Activated CD4-positive, alpha-beta T cell treated with anti-CD3 and anti-CD28 coated beads, Interleukin-2, amount 10 ng/mL, durations not matched to agents 24 days and 14 days (primary cell): ENCODE results near the gene CCDC93. TPM values are rescaled to one million over a fixed set of nuclear protein-coding genes. Genes with fewer than 3 reads are reported as not detected.

Source experiments
- DNase-seq: peaks from one replicate; pipeline ENCODE4 v3.0.0; 2022
- H3K27ac Mint-ChIP-seq: one replicate; pipeline ENCODE4 v1.8.0; 2022; ENCODE audit warnings: mild to moderate bottlenecking, mixed read lengths
- H3K27me3 Mint-ChIP-seq: one replicate; pipeline ENCODE4 v1.8.0; 2022; ENCODE audit warnings: mixed read lengths
- H3K36me3 Mint-ChIP-seq: one replicate; pipeline ENCODE4 v1.8.0; 2022; ENCODE audit warnings: low read depth, mild to moderate bottlenecking, mixed read lengths
- H3K4me1 Mint-ChIP-seq: one replicate; pipeline ENCODE4 v1.8.0; 2021; ENCODE audit warnings: mixed read lengths
- H3K4me3 Mint-ChIP-seq: one replicate; pipeline ENCODE4 v1.8.0; 2022; ENCODE audit warnings: mild to moderate bottlenecking, moderate library complexity, mixed read lengths
- H3K9me3 Mint-ChIP-seq: one replicate; pipeline ENCODE4 v1.8.0; 2021; ENCODE audit warnings: mixed read lengths
- intact Hi-C: fragments of 100-400 bp; cut with micrococcal nuclease; formaldehyde crosslinking; loops from one replicate; pipeline ENCODE4 v1.15.1; 2023
- total RNA-seq: library from RNA; stranded (reverse); gene quantifications from 2 replicates; pipeline ENCODE4 v1.2.3, GENCODE V29; 2022

Gene CCDC93
- total RNA-seq, 1 donor from 2014 or later: 34.4 TPM

DNA sequence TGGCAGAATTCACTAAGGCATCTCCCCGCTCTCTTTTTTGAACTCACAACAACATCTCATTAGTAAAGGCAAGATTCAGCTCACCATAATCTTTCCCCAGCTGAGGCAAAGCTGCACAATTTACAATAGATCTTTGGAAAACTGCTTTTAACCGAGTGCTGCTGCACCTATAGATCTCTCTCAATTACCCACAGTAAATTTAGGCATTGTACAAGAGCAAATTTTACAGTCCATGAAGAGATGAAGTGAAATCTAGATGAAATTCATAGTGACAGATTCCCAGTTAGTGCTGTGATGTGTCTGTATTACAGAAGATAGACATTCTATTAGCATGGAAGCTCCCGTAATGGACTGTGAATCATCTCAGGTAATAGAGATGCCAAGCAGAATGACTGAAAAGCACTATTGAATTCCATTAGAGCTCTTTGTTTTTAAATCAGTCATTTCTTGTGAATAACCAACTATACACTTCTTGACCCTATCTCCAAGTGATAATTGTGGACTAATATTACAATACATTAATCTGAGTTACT is 38.0 kb upstream of the CCDC93 start:
- Mint-ChIP-seq H3K4me1 (peaks cover 2% of the 10 kb centered on the region), H3K9me3 (no peaks in the 10 kb centered on the region), H3K4me3 (no peak overlapping the region), H3K27ac (no peak overlapping the region), H3K36me3 (no peaks in the 10 kb centered on the region), H3K27me3 (peaks cover 51% of the 10 kb centered on the region)
- no peak for DNase-seq
- intact Hi-C loops: no loop called here

DNA sequence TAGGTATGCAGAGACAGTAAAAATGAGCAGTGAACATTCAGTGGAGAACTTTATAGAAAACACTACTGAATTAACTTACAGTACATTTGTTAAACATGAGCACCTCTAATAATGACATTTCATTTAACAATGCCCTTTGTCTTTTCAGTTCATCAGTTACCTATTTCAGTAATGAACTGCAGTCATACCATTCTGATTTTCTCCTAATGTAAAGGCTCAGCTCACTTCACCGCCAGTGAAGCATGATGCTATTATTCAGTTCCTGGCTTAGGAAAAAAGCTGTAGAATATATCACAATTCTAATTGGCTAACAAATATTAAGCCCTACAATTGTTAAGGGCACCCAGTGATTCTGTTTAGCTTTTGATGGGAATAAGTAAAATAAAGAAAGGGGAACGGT is 37.1 kb upstream of the CCDC93 start:
- H3K9me3 Mint-ChIP-seq: no peaks in the 10 kb centered on the region
- no peak overlapping the region for H3K27ac Mint-ChIP-seq
- H3K4me3 Mint-ChIP-seq: no peak overlapping the region
- intact Hi-C loops: no loop called here
- H3K4me1 Mint-ChIP-seq: peaks cover 2% of the 10 kb centered on the region
- no peak for DNase-seq
- no peaks in the 10 kb centered on the region for H3K36me3 Mint-ChIP-seq
- peaks cover 50% of the 10 kb centered on the region for H3K27me3 Mint-ChIP-seq

DNA sequence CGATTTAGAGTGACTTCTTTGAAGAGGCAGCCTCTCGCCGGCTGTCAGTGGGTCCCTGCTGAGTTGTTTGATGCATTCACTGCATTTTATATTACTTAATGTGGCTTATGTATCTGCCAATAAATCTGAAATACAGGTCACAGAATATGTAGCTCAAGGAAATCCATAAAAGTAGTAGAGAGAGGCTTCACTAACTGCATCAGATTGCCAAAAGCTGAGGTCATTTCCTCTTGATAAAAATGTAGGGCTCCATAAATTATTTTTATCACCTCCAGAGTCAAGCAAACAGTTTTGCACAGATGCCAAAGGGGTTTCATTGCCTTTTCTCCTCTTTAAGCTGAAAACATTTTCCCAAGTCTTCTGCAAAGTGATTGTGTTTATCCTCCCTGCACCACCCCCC is 36.5 kb upstream of the CCDC93 start:
- Mint-ChIP-seq H3K9me3 (no peaks in the 10 kb centered on the region), H3K27ac (no peak overlapping the region)

DNA sequence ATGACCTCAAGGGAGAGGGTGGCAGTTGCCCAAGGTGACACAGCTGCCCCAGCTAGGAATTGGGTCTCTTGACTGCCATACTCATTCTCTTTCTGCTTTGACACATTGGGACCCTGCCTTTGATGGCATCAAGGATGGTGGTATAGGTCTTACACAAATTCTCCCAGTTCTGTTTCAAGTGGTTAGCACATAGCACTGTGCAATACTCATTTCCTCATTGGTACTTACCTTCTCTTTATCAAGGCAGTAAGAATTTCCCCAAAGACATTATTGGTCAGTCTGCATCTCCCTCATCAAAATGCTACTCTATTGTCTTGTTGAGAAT is 35.9 kb upstream of the CCDC93 start:
- Mint-ChIP-seq H3K36me3 (no peaks in the 10 kb centered on the region), H3K27me3 (peaks cover 47% of the 10 kb centered on the region), H3K4me3 (no peak overlapping the region), H3K4me1 (peaks cover 2% of the 10 kb centered on the region), H3K9me3 (no peaks in the 10 kb centered on the region), H3K27ac (no peak overlapping the region)
- intact Hi-C loops: no loop called here
- DNase-seq: no peak

More for the DNA sequence above, 36.5 kb upstream of the CCDC93 start:
- Mint-ChIP-seq H3K4me3 (no peak overlapping the region), H3K4me1 (peaks cover 2% of the 10 kb centered on the region), H3K36me3 (no peaks in the 10 kb centered on the region), H3K27me3 (peaks cover 48% of the 10 kb centered on the region)
- no peak for DNase-seq
- intact Hi-C loops: no loop called here

DNA sequence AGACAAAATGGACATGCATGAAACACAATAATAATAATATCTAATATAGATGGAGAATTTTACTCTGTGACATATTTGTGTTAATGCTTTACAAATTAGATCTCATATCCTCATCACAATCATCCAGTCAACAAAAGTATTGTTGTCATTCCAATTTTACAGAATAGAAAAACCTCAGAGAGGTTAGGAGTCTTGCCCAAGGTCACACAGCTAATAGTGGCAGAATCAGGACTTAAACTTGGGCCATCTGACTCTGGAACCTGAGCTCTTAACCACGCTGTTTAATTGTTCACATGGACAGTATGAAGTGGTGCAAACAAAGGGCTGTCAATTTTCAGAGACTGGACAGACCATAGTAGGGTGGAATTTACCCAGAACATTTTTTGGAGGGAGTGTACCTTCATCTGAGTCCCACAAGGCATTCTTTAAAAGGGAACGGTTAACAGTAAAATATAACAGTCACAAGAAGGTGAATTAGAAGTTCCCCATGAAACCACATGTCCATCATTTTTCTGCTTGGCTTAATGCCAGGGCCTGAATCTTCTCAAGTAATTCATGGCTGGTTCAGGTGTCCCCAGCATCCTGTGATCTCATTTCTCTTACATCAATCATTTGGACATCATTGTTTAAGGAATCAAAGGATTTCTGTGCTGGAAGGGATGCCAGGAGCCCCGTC is 35.4 kb upstream of the CCDC93 start:
- no peaks in the 10 kb centered on the region for H3K9me3 Mint-ChIP-seq
- H3K36me3 Mint-ChIP-seq: no peaks in the 10 kb centered on the region
- no peak overlapping the region for H3K4me3 Mint-ChIP-seq
- no peak overlapping the region for H3K27ac Mint-ChIP-seq
- peaks cover 2% of the 10 kb centered on the region for H3K4me1 Mint-ChIP-seq
- no peak for DNase-seq
- H3K27me3 Mint-ChIP-seq: peaks cover 45% of the 10 kb centered on the region
- intact Hi-C loops: no loop called here

DNA sequence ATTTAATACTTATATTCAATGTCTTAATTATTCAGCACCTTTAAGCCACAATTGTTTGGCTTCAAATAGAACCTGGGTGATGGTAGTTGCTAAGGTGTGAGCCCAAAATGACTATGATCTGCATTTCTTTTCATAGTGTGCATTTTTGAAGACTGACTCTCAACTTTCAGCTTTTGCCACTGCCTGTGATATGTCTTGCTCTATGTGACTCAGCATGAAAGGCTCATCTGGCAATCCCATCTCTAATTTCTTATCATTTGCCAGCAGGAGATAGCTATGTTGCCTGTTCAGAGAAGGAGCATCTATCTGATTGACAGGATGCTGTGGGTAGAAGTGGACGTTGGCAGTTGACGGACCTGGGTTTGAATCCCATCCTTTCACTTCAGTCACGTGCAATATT is 34.5 kb upstream of the CCDC93 start:
- Mint-ChIP-seq H3K4me3 (no peak overlapping the region), H3K36me3 (no peaks in the 10 kb centered on the region), H3K27ac (no peak overlapping the region), H3K4me1 (peaks cover 2% of the 10 kb centered on the region), H3K27me3 (peaks cover 45% of the 10 kb centered on the region), H3K9me3 (no peaks in the 10 kb centered on the region)
- DNase-seq: no peak
- intact Hi-C loops: no loop called here

DNA sequence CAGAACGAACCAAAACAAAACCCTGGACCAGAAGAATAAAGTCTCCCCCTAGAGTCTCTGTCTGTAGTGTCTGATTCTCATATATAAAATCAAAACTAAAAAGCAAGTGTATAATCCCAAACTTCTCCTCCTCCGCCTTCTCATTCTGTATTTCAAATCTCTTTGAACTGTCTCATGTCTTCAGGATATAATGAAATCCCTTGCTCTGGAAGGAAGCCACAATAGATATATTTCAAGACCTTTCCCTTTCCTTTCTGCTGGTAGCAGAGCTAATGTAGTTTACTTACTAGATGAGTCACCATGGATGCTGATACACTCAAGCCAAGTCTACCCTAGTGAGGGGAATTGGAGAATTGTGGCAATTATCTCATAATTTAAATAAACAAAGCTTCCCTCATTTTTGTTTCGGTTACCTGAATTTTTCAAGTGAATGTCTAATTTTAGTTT is 33.5 kb upstream of the CCDC93 start:
- H3K4me3 Mint-ChIP-seq: no peak overlapping the region
- H3K36me3 Mint-ChIP-seq: no peaks in the 10 kb centered on the region
- H3K4me1 Mint-ChIP-seq: peaks cover 2% of the 10 kb centered on the region
- no peak for DNase-seq
- H3K27me3 Mint-ChIP-seq: peaks cover 44% of the 10 kb centered on the region
- intact Hi-C loops: loop anchor here (2.0 kb wide), 2 partner anchors 155 to 807 kb away; no protein-coding TSS in a partner anchor
- H3K27ac Mint-ChIP-seq: no peak overlapping the region
- no peaks in the 10 kb centered on the region for H3K9me3 Mint-ChIP-seq

DNA sequence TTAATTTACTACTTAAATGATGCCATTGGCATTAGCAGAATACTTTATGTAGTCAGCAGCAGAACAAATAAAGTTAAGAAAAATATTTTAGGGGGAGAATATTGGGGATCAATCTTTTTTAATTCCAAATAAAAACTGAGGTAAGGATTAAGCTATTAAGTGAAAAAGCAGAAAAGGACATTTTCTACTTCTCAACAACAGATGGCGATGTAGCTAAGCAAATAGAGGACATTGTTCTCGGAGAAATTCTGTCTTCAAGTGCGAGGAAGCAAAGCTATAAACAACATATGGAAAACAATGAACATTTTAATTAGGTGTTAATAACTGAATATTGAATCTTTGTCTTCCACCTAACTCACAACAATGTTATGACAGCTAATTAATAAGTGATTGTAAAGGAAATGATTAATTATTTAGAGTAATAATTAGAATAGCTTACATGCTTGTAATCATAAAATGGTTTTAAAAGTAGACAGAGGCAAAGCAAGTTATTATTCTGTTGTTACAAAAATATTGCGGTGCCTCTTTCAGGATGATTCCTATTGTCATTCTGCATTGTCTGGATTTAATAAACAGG is 32.9 kb upstream of the CCDC93 start:
- no peak for DNase-seq
- Mint-ChIP-seq H3K36me3 (no peaks in the 10 kb centered on the region), H3K27me3 (peaks cover 41% of the 10 kb centered on the region), H3K4me1 (peaks cover 2% of the 10 kb centered on the region), H3K4me3 (no peak overlapping the region), H3K9me3 (no peaks in the 10 kb centered on the region), H3K27ac (no peak overlapping the region)
- intact Hi-C loops: loop anchor here (1.0 to 2.0 kb wide), 3 partner anchors 156 to 808 kb away; no protein-coding TSS in a partner anchor

DNA sequence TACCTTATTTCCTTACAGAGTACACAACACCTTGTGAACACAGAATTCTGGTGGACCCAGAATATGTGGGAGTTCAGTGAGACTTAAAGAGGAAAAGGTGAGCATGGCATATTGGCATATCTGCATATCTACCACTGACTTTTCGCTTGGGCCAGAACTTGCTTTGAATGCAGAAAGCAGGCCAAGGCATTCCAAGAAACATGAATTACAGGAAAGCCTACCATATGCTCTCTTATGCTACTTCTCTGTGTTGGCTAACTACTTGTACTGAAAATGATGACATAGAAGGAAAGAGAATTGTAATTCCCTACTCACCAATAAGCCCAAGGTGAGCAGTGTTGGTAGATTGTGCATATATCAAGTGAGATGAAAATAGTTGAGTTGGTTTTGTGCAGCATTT is 31.4 kb upstream of the CCDC93 start:
- Mint-ChIP-seq H3K27ac (no peak overlapping the region), H3K27me3 (peaks cover 31% of the 10 kb centered on the region), H3K4me3 (no peak overlapping the region), H3K36me3 (no peaks in the 10 kb centered on the region), H3K9me3 (no peaks in the 10 kb centered on the region), H3K4me1 (peaks cover 2% of the 10 kb centered on the region)
- intact Hi-C loops: no loop called here
- no peak for DNase-seq

DNA sequence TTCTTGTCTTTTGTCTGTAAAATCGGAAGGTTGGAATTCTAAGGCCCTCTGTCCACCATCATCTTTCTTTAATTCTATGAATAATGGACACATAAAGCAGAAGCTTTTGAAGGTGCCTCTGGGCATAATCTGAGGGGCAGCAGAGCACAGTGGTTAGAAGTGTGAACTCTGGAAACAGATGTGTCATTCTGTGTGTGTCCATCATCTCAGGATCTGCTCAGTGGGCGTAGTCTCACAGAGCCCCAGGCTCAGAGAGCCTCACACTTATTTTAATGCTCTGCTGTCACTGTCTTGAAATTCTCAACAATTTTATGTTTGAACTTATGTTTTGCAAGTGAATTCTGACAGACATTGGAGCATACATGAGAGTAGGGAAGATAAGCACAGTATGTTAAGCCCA is 31.0 kb upstream of the CCDC93 start:
- DNase-seq: no peak
- H3K4me3 Mint-ChIP-seq: no peak overlapping the region
- no peak overlapping the region for H3K27ac Mint-ChIP-seq
- H3K27me3 Mint-ChIP-seq: peaks cover 29% of the 10 kb centered on the region
- intact Hi-C loops: no loop called here
- H3K36me3 Mint-ChIP-seq: no peaks in the 10 kb centered on the region
- peaks cover 2% of the 10 kb centered on the region for H3K4me1 Mint-ChIP-seq
- H3K9me3 Mint-ChIP-seq: no peaks in the 10 kb centered on the region

DNA sequence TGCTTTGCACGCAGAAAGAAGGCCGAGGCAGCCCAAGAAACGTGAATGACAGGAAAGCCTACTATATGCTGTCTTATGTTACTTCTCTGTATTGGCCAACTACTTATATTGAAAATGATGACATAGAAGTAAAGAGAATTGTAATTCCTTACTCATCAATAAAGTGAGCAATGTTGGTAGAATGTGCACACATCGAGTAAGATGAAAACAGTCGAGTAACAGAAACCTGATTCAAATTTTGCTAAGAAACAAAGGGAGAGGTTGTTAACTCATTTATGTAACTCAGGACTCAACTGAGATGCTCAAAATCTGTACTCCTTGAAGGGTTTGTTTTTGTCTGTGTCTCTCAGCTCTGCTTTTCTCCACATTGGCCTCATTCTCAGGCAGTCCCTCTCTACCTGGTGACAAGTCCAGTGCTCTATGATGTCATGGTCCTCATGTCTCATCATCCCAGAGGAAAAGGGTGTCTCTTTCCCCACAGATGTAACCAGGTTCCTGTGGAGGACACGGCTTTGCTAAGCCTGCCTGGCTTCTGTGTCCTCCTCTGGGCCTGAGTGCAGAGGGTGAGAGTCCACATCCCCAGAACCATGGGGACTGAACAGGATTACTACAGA is 30.3 kb upstream of the CCDC93 start:
- intact Hi-C loops: no loop called here
- H3K27ac Mint-ChIP-seq: no peak overlapping the region
- H3K36me3 Mint-ChIP-seq: no peaks in the 10 kb centered on the region
- peaks cover 2% of the 10 kb centered on the region for H3K4me1 Mint-ChIP-seq
- peaks cover 29% of the 10 kb centered on the region for H3K27me3 Mint-ChIP-seq
- no peak for DNase-seq
- H3K9me3 Mint-ChIP-seq: no peaks in the 10 kb centered on the region
- no peak overlapping the region for H3K4me3 Mint-ChIP-seq

DNA sequence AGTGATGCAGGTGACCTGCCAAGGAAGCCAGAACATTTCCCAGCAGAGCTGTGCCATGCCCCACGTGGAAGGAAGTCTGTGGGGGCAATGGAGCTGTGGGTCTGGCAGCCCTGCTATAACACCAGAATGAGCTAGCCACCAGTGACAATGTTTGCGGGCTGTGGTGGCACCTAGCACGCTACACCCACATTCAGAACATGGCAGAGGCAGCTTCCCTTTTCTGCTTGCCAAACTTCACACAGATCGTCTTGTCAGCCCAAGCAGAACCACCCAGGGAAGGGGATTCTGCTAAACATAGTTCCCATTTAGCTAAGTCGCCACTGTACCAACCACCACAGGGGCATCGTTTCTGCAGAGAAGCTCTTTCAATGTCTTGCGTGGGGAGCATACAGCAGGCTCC is 27.0 kb upstream of the CCDC93 start:
- H3K36me3 Mint-ChIP-seq: no peaks in the 10 kb centered on the region
- H3K9me3 Mint-ChIP-seq: peaks cover 9% of the 10 kb centered on the region
- peaks cover 36% of the 10 kb centered on the region for H3K27me3 Mint-ChIP-seq
- intact Hi-C loops: no loop called here
- no peak for DNase-seq
- H3K27ac Mint-ChIP-seq: no peak overlapping the region
- no peaks in the 10 kb centered on the region for H3K4me1 Mint-ChIP-seq
- H3K4me3 Mint-ChIP-seq: no peak overlapping the region

DNA sequence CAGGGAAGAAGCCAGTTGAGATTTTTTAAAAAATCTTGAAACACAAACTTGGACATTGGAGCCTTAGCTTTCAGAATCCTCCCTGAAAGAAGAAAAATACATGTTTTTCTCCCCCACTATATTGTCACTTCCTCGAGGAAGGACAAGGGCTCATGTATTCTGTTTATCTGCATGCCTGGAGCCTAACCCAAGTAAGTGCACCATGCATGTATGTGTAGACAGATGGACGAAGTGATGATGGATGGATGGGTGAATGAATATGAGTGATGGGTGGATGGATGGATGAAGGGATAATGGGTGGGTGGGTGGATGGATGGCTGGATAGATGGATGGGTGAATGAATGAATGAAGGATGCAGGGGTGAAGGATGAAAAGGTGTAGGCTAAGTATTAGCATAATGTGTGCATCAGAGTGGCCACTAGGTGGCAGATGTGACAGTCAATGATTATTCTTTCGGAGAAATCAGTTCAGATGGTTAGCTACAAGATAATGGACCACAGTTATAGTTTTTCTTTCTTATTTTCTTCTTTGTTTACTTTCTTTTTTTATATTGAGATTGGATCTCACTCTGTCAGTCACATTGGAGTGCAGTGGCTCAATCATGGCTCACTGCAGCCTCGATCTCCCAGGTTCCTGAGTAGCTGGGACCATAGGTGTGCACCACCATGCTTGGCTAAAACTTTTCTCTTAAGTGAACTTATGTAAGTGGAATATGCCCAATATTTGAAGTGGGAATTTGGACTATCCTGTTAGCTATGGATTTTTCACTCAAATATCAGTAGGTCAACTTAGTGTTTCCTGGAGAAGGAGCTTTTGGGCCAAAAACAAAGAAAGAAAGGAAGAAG is 18.5 kb upstream of the CCDC93 start:
- Mint-ChIP-seq H3K27ac (no peak overlapping the region), H3K27me3 (peaks cover 51% of the 10 kb centered on the region), H3K4me3 (no peak overlapping the region), H3K4me1 (peaks cover 2% of the 10 kb centered on the region), H3K9me3 (peaks cover 13% of the 10 kb centered on the region), H3K36me3 (no peaks in the 10 kb centered on the region)
- intact Hi-C loops: loop anchor here (2.0 kb wide), 1 partner anchor 28 kb away; no protein-coding TSS in a partner anchor
- peak; percentile 79 for DNase-seq

DNA sequence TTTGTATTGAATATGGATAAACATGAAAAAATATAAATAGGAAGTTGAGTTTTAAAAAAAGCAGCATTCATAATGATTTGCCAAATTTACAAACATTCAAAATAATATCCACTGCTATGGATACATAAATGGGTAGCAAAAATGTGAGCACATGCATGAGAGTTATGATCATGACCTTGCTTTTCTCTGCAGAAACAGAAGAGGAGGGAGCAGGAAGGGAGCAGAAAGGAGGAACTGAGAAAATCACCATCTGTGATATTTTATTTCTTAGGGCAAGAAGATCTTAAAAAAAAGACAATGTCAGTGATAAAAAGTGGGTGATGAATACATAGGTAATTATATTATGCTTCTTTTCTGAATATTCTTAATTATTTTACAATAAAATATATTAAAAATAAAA is 17.7 kb upstream of the CCDC93 start:
- Mint-ChIP-seq H3K27me3 (peaks cover 46% of the 10 kb centered on the region), H3K4me1 (peaks cover 2% of the 10 kb centered on the region), H3K36me3 (no peaks in the 10 kb centered on the region), H3K4me3 (no peak overlapping the region), H3K27ac (no peak overlapping the region), H3K9me3 (peaks cover 10% of the 10 kb centered on the region)
- no peak for DNase-seq
- intact Hi-C loops: no loop called here
